NOMO-1 (cell line): ENCODE measurements around the gene PDCD1LG2.
"Not testable (repeated sequence)": the region's sequence is repeated elsewhere in the genome, so short reads cannot be mapped to it uniquely, and the experiment has no call there.

ENCODE experiments used
- DNase-seq, 2 experiments: peaks; one replicate each; lab custom pipeline; 2025; ENCODE audit not compliant: unreplicated experiment in 2 of 2; lab: John Stamatoyannopoulos, UW

PDCD1LG2 gene

DNA sequence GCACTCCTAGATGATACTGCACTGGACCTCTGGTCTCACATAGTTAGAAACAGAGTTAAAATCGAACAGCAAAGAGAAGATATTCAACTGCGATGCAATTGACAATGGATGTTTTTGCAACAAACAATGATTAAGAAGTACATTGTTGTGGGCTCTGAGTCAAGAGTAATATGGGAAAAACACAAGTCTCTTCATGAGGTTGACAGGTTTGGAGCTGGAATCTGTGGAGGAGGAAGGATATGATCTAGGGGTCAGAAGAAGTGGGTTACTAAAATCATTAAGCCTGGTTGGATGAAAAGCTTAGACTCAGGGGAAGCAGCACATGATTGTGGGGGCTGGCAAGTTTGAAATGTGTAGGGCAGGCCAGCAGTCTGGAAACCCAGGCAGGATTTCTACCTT, 53.1 kb downstream of the PDCD1LG2 start:
- DNase-seq, result no peak

GRCh38 chr9:5563886-5564285, 53.6 kb downstream of the PDCD1LG2 start:
- DNase-seq, result no peak

DNA sequence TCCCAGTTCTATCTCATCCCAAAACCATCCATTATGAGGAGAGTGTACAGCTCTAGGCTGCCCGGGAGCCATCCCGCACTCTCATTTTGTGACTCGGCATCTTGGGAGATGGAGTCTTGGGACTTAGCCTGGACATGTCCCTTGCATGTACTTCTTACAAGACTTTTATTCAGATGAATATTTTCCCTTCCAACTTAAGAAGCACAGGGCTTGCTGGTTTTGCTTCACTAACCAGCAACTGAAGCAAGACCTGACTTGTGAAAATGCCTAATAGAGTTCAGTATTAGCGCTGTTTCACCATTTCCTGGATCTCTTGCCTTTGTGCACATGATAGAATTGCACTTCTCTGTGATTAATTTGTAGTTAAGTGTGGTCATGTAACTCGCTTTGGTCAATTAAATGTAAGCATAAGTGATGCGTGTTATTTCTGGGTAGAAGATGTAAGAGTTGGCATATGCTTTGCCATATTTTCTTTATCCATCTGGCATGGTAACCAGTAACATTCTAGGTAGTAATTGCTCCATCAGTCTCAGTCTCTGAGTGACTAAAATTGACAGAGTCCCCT, 55.8 kb downstream of the PDCD1LG2 start:
- no peak for DNase-seq

DNA sequence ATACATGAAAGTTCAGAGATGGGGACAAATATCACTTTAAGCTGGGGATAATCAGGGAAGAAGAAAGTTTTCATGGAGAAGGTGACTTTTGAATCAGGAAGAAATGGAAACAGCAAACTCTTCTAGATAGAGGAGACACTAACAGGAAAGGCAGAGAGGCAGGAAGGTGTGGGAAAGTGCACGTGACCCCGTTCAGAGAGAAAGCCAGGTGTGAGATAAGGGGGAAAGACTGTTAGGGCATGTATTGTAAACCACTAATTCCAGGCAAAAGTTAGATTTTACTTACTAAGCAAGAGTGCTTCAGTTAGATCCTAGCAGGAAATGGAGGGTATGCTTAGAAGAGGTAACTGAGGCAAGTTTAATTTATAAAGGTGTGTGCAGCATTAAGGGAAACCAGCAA, 58.5 kb downstream of the PDCD1LG2 start:
- DNase-seq, result no peak

DNA sequence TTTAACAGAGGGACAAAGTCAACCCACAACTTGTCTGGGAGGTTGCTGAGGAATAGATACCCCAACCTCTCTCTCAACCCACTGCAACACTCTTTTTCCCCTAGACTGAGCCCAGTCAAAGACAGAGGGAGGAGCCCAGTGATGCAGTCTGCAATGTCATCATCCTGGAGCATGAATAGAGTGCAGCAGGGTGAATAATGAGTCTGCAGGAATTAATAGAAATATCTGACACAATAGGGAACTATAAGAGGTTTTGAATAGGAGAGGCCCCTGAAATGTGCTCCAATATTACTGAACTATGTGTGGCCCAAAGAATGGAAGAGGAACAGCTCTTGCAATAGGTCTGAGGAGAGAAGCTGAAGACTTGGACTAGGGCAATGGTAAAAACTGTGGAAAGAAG, 59.1 kb downstream of the PDCD1LG2 start:
- no peak for DNase-seq

- no peak for DNase-seq
These were observed 59.6 kb downstream of the PDCD1LG2 start for GRCh38 chr9:5569891-5570290.

DNA sequence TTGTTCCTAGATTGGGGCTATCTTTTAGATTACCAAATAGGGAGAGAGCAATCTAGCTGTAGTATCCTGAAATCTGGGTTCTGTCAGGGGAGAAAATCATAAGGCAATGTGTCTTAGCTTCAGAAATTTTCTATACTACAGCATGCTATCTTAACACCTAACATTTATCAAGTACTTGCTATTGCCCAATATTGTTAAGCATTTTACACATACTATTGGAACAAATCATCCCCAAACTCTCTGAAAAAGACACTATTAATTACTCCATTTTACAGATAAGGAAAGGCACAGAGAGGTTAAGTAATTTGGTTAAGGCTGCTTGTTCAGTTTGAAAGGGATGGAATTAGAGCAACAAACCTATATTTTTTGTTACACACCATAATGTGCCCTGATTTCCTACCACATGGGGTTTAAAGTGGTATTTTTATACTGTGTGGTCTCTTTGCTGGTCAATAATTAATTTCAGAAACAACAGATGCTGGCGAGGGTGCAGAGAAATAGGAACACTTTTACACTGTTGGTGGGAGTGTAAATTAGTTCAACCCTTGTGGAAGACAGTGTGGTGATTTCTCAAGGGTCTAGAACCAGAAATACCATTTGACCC, 61.4 kb downstream of the PDCD1LG2 start:
- no peak for DNase-seq

DNA sequence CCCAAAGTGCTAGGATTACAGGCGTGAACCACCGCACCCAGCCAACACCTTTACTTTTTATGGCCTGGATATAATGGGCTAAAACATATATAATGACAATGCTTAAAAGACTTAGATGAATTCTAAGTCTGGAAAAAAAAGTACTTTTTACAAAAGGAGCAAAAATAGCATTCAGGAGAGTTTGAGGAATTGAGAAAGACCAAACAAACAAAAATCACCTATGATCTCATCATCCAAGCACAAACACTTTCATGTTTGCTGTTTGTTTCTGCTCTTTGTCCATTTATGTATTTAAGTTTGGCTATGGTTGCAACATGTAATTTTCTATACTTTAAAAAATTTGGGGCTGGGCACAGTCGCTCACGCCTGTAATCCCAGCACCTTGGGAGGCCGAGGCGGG, 63.8 kb downstream of the PDCD1LG2 start:
- DNase-seq, result no peak

DNA sequence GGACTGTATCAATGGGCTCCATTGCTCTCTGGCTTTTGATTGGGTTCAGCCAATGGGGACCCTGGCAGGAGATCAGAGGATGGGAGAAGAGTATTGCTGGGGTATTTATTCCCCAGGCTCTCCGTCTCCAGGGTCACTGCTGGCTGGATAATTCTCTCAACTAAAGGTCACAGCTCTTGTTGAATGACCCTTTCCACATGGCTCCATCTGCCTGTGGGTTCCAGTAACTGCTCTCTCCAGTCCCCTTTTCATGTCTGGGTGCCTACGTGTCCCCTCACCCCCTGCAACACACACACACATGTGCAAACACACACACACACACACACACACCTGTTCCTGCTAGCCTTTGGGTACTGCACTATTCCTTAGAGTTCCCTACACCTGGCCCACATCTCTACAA, 64.7 kb downstream of the PDCD1LG2 start:
- DNase-seq, result no peak

- DNase-seq, result no peak
These were observed 66.9 kb downstream of the PDCD1LG2 start for GRCh38 chr9:5577225-5577624.

GRCh38 chr9:5578018-5578697, 67.8 kb downstream of the PDCD1LG2 start:
- DNase-seq, result no peak

GRCh38 chr9:5578698-5579085, 68.4 kb downstream of the PDCD1LG2 start:
- DNase-seq, result no peak

- no peak for DNase-seq
These were observed 69.5 kb downstream of the PDCD1LG2 start for GRCh38 chr9:5579881-5580280.

DNA sequence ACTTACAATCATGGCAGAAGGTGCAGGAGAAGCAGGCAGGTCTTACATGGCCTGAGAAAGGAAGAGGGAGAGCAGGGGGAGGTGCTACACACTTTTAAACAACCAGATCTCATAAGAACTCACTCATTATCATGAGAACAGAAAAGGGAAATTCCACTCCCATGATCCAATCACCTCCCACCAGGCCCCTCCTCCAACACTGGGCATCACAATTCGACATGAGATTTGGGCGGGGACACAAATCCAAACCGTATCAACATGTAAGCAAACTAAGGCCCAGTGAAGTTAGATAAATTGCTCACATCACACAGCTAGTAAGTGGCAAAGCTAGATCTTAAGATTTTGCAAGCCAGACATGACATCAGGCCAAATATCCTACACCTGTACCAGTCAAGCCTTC, 70.3 kb downstream of the PDCD1LG2 start:
- DNase-seq, result no peak

- DNase-seq, result not testable (repeated sequence)
These were observed 71.4 kb downstream of the PDCD1LG2 start for GRCh38 chr9:5581706-5582105.

DNA sequence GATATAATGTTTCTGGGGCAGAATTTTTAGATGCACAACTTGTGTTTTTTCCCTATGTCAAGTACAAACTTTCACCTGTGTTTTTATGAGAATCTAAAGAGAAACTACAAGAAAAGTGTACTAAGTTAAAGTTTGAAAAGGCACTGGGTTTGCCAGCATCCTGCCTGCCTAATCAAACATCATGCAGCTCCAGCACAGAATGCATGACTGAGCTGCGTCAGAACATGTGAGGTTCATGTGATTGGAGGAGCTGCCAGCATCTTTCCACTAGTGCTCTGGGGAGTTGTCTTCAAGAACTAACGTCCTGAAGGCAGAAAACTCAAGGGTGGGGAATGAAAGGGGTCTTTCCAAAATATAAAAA, 72.5 kb downstream of the PDCD1LG2 start:
- no peak for DNase-seq

DNA sequence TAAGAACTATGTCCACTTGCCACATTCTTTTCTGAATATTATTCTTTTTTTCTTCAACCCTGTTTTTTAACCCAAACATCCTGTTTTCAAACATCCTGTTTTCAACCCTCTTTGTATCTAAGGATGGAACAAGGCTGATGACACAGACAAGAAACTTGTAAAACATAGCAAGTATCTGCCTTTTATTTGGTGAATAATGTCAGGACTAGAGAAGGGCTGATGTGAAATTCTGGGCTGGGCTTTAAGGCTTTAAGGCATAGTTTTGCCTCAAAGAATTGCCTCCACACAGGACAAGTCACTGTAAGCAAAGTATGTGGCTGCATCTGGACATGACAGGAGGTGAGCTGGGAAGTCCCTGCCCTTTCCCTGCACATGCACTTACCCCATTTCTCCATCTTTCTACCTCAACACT, 76.1 kb downstream of the PDCD1LG2 start:
- DNase-seq, result no peak

DNA sequence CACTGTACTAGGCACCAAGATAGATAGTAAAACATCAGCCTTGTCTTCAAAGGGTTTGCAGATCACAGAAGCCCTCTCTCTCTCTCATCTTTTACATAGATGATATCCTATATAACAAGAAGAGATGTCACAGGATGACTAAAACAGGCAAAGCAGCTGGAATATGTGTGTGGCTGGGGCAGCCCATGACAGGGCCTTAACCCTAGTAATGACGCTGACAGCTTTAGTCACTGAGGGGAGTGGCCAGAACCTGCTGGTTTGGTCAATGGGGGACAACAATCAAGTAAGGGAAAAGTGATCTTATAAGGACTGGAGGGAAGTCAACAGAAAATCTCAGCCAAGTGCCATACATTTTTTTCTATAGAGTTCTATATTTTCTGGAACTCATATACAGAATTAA, 76.7 kb downstream of the PDCD1LG2 start:
- no peak for DNase-seq

DNA sequence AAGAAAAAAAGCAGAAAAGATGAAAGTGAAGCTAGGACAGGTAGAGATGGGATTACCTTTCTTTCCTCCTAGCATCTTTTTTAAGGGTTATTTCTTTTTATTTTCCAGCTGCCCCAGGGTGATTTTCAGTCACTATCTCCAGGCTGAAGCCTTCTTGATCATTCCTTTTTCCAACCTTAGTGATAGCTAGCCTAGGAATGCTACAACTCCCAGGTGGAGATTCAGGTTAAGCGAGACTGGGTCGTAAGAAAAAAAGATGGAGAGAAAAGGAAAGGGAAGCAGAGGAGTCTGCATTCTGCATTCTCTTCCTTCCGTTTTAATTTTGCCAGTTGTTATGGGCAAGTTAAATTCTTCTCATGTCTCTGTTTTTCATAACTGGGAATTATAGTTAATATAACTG, 81.9 kb downstream of the PDCD1LG2 start:
- no peak for DNase-seq

DNA sequence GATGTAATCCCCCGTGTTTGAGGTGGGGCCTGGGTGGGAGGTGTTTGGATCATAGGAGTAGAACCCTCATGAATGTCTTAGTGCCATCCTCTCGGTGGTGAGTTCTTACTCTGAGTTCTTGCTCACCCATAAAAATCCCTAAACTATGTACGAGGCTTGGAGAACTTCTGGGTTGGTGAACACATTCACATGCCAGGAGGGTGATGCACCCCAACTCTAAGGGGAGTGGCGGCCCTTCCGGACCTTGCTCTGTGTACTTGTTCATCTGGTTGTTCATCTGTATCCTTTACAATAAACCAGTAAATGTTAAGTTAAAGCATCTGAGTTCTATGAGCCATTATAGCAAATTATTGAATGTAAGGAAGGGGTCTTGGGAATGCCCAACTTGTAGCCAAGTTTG, 82.6 kb downstream of the PDCD1LG2 start:
- no peak for DNase-seq

GRCh38 chr9:5593904-5594303, 83.6 kb downstream of the PDCD1LG2 start:
- DNase-seq, result peak in 1 of 2 experiments; percentile 76

- no peak for DNase-seq
These were observed 85.8 kb downstream of the PDCD1LG2 start for GRCh38 chr9:5596173-5596572.
